Tibial artery (tissue), 4 donors: ENCODE data around the gene LUZP1.

Experiments used
- DNase-seq, 2 donors: peaks; one replicate each; pipeline ENCODE4 v3.0.0-alpha.2; 2019
- H3K27ac ChIP-seq, 2 donors: fragments of 200-600 bp; sonication (generic) in 1 of 2; 1 replicate in 1 of 2; 2 replicates in 1 of 2; pipeline ENCODE4 v1.5.1; 2018 to 2019; ENCODE audit warnings: mild to moderate bottlenecking in 1 of 2
- H3K27me3 ChIP-seq, 2 donors: fragments of 200-600 bp; sonication (generic) in 1 of 2; one replicate each; pipeline versions ENCODE4 v1.5.1 to v1.6.0; 2016 to 2019
- H3K36me3 ChIP-seq, 3 donors: fragments of 200-600 bp; sonication (generic) in 2 of 3; one replicate each; pipeline ENCODE4 v1.5.1; 2016 to 2019; ENCODE audit warnings: mild to moderate bottlenecking in 2 of 3
- H3K4me1 ChIP-seq, 4 donors: fragments of 200-600 bp; sonication (generic) in 2 of 4; 1 replicate in 3 of 4; 2 replicates in 1 of 4; pipeline ENCODE4 v1.5.1; 2016 to 2019
- H3K4me3 ChIP-seq, 2 donors: fragments of 200-600 bp; sonication (generic) in 1 of 2; 1 replicate in 1 of 2; 2 replicates in 1 of 2; pipeline ENCODE4 v1.5.1; 2018 to 2019; ENCODE audit warnings: mild to moderate bottlenecking in 2 of 2
- H3K9me3 ChIP-seq, 3 donors: fragments of 200-600 bp; sonication (generic) in 1 of 3; one replicate each; pipeline ENCODE4 v1.5.1; 2016 to 2019
- CTCF ChIP-seq, 2 experiments: fragments of 200-600 bp in 1 of 2; fragments of 450-650 bp in 1 of 2; IDR thresholded peaks; one replicate each; pipeline ENCODE4 v1.5.1; 2017 to 2019; ENCODE audit warnings: antibody characterized with exemption in 2 of 2, mild to moderate bottlenecking in 1 of 2, moderate library complexity in 1 of 2
- intact Hi-C: fragments of 100-400 bp; cut with DNase I; formaldehyde crosslinking; loops from one replicate; pipeline ENCODE4 v1.15.0; 2023; ENCODE audit warnings: low total_unique reads

The LUZP1 gene

GRCh38 chr1:23097316-23097715 lies 71.3 kb downstream of the LUZP1 start:
- H3K4me3 ChIP-seq, result no peak overlapping the region
- H3K36me3 ChIP-seq, result peaks cover 8 to 18% (median 17%) of the 10 kb centered on the region in 3 donors
- intact Hi-C loops, result no loop called here
- no peak for DNase-seq
- no peak overlapping the region for H3K27ac ChIP-seq
- H3K27me3 ChIP-seq, result no peaks in the 10 kb centered on the region
- H3K4me1 ChIP-seq, result peaks cover 0 to 42% (median 27%) of the 10 kb centered on the region in 4 donors
- TF ChIP-seq CTCF (IDR thresholded peaks at IDR 0.05), result no peak
- no peaks in the 10 kb centered on the region for H3K9me3 ChIP-seq

GRCh38 chr1:23092447-23092846 lies 76.2 kb downstream of the LUZP1 start:
- no peaks in the 10 kb centered on the region for H3K9me3 ChIP-seq
- TF ChIP-seq CTCF (IDR thresholded peaks at IDR 0.05), result no peak
- DNase-seq, result peak in 1 of 2 donors; percentile 56
- intact Hi-C loops, result no loop called here
- no peaks in the 10 kb centered on the region for H3K27me3 ChIP-seq
- H3K27ac ChIP-seq, result no peak overlapping the region
- H3K4me1 ChIP-seq, result no peaks in the 10 kb centered on the region
- H3K36me3 ChIP-seq, result peaks cover 25 to 63% (median 47%) of the 10 kb centered on the region in 3 donors
- no peak overlapping the region for H3K4me3 ChIP-seq

GRCh38 chr1:23091545-23091944 lies 77.1 kb downstream of the LUZP1 start:
- DNase-seq, result no peak
- Histone ChIP-seq H3K4me1 (no peaks in the 10 kb centered on the region), H3K36me3 (peaks cover 32 to 72% (median 56%) of the 10 kb centered on the region in 3 donors), H3K27me3 (no peaks in the 10 kb centered on the region), H3K27ac (no peak overlapping the region), H3K9me3 (no peaks in the 10 kb centered on the region), H3K4me3 (no peak overlapping the region)
- TF ChIP-seq CTCF (IDR thresholded peaks at IDR 0.05), result no peak
- intact Hi-C loops, result no loop called here

GRCh38 chr1:23090056-23090455 lies 78.6 kb downstream of the LUZP1 start:
- Histone ChIP-seq H3K27me3 (no peaks in the 10 kb centered on the region), H3K36me3 (peaks cover 44 to 87% (median 68%) of the 10 kb centered on the region in 3 donors), H3K9me3 (no peaks in the 10 kb centered on the region), H3K27ac (no peak overlapping the region), H3K4me1 (no peaks in the 10 kb centered on the region), H3K4me3 (no peak overlapping the region)
- no peak for TF ChIP-seq CTCF (IDR thresholded peaks at IDR 0.05)
- intact Hi-C loops, result no loop called here
- no peak for DNase-seq

GRCh38 chr1:23088027-23088426 lies 80.6 kb downstream of the LUZP1 start:
- intact Hi-C loops, result no loop called here
- H3K9me3 ChIP-seq, result no peaks in the 10 kb centered on the region

More at GRCh38 chr1:23088027-23088426, 80.6 kb downstream of the LUZP1 start:
- Histone ChIP-seq H3K4me1 (peaks cover 0 to 6% (median 0%) of the 10 kb centered on the region in 4 donors), H3K36me3 (peaks cover 51 to 95% (median 78%) of the 10 kb centered on the region in 3 donors), H3K27me3 (no peaks in the 10 kb centered on the region), H3K27ac (no peak overlapping the region), H3K4me3 (no peak overlapping the region)
- TF ChIP-seq CTCF (IDR thresholded peaks at IDR 0.05), result no peak
- DNase-seq, result no peak
